T-helper 1 cell treated with Interleukin-12 subunit alpha and Interleukin-12 subunit beta and Interleukin-4 antibody, amounts not matched to agents 30 μg/mL and 1 μg/mL, for 36 hours (primary cell): ENCODE data around the gene ANKS1B.

ENCODE experiments used
- H3K27ac Mint-ChIP-seq: one replicate; pipeline ENCODE4 v1.8.0; 2021; ENCODE audit warnings: mild to moderate bottlenecking, mixed read lengths
- H3K27me3 Mint-ChIP-seq: one replicate; pipeline ENCODE4 v1.8.0; 2021; ENCODE audit warnings: low read depth, mixed read lengths
- H3K36me3 Mint-ChIP-seq: one replicate; pipeline ENCODE4 v1.8.0; 2021; ENCODE audit warnings: low read depth, mixed read lengths
- H3K4me1 Mint-ChIP-seq: one replicate; pipeline ENCODE4 v1.8.0; 2021; ENCODE audit warnings: low read depth, mixed read lengths
- H3K4me3 Mint-ChIP-seq: one replicate; pipeline ENCODE4 v1.8.0; 2021; ENCODE audit warnings: mild to moderate bottlenecking, moderate library complexity, mixed read lengths
- H3K9me3 Mint-ChIP-seq: one replicate; pipeline ENCODE4 v1.8.0; 2021; ENCODE audit warnings: mixed read lengths

ANKS1B gene

GRCh38 chr12:99153293-99153692, 831.4 kb downstream of the ANKS1B start:
- Mint-ChIP-seq H3K27me3 (no peaks in the 10 kb centered on the region), H3K9me3 (peaks cover 4% of the 10 kb centered on the region), H3K4me1 (no peaks in the 10 kb centered on the region), H3K4me3 (no peak overlapping the region), H3K36me3 (no peaks in the 10 kb centered on the region), H3K27ac (no peak overlapping the region)

GRCh38 chr12:99152337-99152736, 832.4 kb downstream of the ANKS1B start:
- H3K9me3 Mint-ChIP-seq = no peaks in the 10 kb centered on the region
- H3K36me3 Mint-ChIP-seq = no peaks in the 10 kb centered on the region
- H3K27ac Mint-ChIP-seq = no peak overlapping the region
- no peaks in the 10 kb centered on the region for H3K4me1 Mint-ChIP-seq
- H3K4me3 Mint-ChIP-seq = no peak overlapping the region
- H3K27me3 Mint-ChIP-seq = no peaks in the 10 kb centered on the region

- H3K4me3 Mint-ChIP-seq = no peak overlapping the region
- no peaks in the 10 kb centered on the region for H3K9me3 Mint-ChIP-seq
- no peaks in the 10 kb centered on the region for H3K27me3 Mint-ChIP-seq
- H3K27ac Mint-ChIP-seq = no peak overlapping the region
- H3K4me1 Mint-ChIP-seq = no peaks in the 10 kb centered on the region
- no peaks in the 10 kb centered on the region for H3K36me3 Mint-ChIP-seq
Observed at GRCh38 chr12:99151744-99152143, 833.0 kb downstream of the ANKS1B start.

GRCh38 chr12:99147130-99147529, 837.6 kb downstream of the ANKS1B start:
- Mint-ChIP-seq H3K4me3 (no peak overlapping the region), H3K4me1 (no peaks in the 10 kb centered on the region), H3K9me3 (peaks cover 6% of the 10 kb centered on the region), H3K27ac (no peak overlapping the region), H3K27me3 (no peaks in the 10 kb centered on the region), H3K36me3 (no peaks in the 10 kb centered on the region)

GRCh38 chr12:99146730-99147129, 838.0 kb downstream of the ANKS1B start:
- Mint-ChIP-seq H3K9me3 (peaks cover 10% of the 10 kb centered on the region), H3K36me3 (no peaks in the 10 kb centered on the region), H3K4me3 (no peak overlapping the region), H3K27me3 (no peaks in the 10 kb centered on the region), H3K27ac (no peak overlapping the region), H3K4me1 (no peaks in the 10 kb centered on the region)

- Mint-ChIP-seq H3K4me3 (no peak overlapping the region), H3K27ac (no peak overlapping the region), H3K9me3 (peaks cover 13% of the 10 kb centered on the region), H3K27me3 (no peaks in the 10 kb centered on the region), H3K36me3 (no peaks in the 10 kb centered on the region), H3K4me1 (no peaks in the 10 kb centered on the region)
Observed at GRCh38 chr12:99146185-99146584, 838.6 kb downstream of the ANKS1B start.

- no peak overlapping the region for H3K4me3 Mint-ChIP-seq
Observed at GRCh38 chr12:99142651-99143050, 842.1 kb downstream of the ANKS1B start.

GRCh38 chr12:99140017-99140720, 844.6 kb downstream of the ANKS1B start:
- Mint-ChIP-seq H3K4me3 (no peak overlapping the region), H3K9me3 (peaks cover 13% of the 10 kb centered on the region), H3K4me1 (no peaks in the 10 kb centered on the region), H3K27ac (no peak overlapping the region), H3K27me3 (no peaks in the 10 kb centered on the region), H3K36me3 (no peaks in the 10 kb centered on the region)

More at GRCh38 chr12:99142651-99143050, 842.1 kb downstream of the ANKS1B start:
- no peaks in the 10 kb centered on the region for H3K4me1 Mint-ChIP-seq
- peaks cover 13% of the 10 kb centered on the region for H3K9me3 Mint-ChIP-seq
- H3K27me3 Mint-ChIP-seq = no peaks in the 10 kb centered on the region
- no peaks in the 10 kb centered on the region for H3K36me3 Mint-ChIP-seq
- H3K27ac Mint-ChIP-seq = no peak overlapping the region

- H3K4me3 Mint-ChIP-seq = no peak overlapping the region
- H3K4me1 Mint-ChIP-seq = no peaks in the 10 kb centered on the region
- no peaks in the 10 kb centered on the region for H3K27me3 Mint-ChIP-seq
- H3K9me3 Mint-ChIP-seq = peaks cover 12% of the 10 kb centered on the region
- no peak overlapping the region for H3K27ac Mint-ChIP-seq
- no peaks in the 10 kb centered on the region for H3K36me3 Mint-ChIP-seq
Observed at GRCh38 chr12:99138393-99138792, 846.3 kb downstream of the ANKS1B start.

- H3K36me3 Mint-ChIP-seq = no peaks in the 10 kb centered on the region
- peaks cover 10% of the 10 kb centered on the region for H3K9me3 Mint-ChIP-seq
- no peaks in the 10 kb centered on the region for H3K27me3 Mint-ChIP-seq
- no peak overlapping the region for H3K27ac Mint-ChIP-seq
- H3K4me3 Mint-ChIP-seq = no peak overlapping the region
- H3K4me1 Mint-ChIP-seq = no peaks in the 10 kb centered on the region
Observed at GRCh38 chr12:99137124-99137855, 847.4 kb downstream of the ANKS1B start.

- H3K4me1 Mint-ChIP-seq = no peaks in the 10 kb centered on the region
- no peaks in the 10 kb centered on the region for H3K27me3 Mint-ChIP-seq
- H3K36me3 Mint-ChIP-seq = no peaks in the 10 kb centered on the region
- peaks cover 4% of the 10 kb centered on the region for H3K9me3 Mint-ChIP-seq
- H3K4me3 Mint-ChIP-seq = no peak overlapping the region
- no peak overlapping the region for H3K27ac Mint-ChIP-seq
Observed at GRCh38 chr12:99136516-99136915, 848.2 kb downstream of the ANKS1B start.

- Mint-ChIP-seq H3K4me1 (no peaks in the 10 kb centered on the region), H3K36me3 (no peaks in the 10 kb centered on the region), H3K27ac (no peak overlapping the region), H3K4me3 (no peak overlapping the region), H3K27me3 (no peaks in the 10 kb centered on the region), H3K9me3 (peaks cover 4% of the 10 kb centered on the region)
Observed at GRCh38 chr12:99135376-99135775, 849.4 kb downstream of the ANKS1B start.

GRCh38 chr12:99133401-99133800, 851.3 kb downstream of the ANKS1B start:
- Mint-ChIP-seq H3K9me3 (peaks cover 4% of the 10 kb centered on the region), H3K4me3 (no peak overlapping the region), H3K36me3 (no peaks in the 10 kb centered on the region), H3K27ac (no peak overlapping the region), H3K4me1 (no peaks in the 10 kb centered on the region), H3K27me3 (peaks cover 4% of the 10 kb centered on the region)

- Mint-ChIP-seq H3K27ac (no peak overlapping the region), H3K4me3 (no peak overlapping the region)
Observed at GRCh38 chr12:99131751-99132199, 853.0 kb downstream of the ANKS1B start.

More at GRCh38 chr12:99131751-99132199, 853.0 kb downstream of the ANKS1B start:
- peaks cover 4% of the 10 kb centered on the region for H3K27me3 Mint-ChIP-seq
- peaks cover 4% of the 10 kb centered on the region for H3K9me3 Mint-ChIP-seq
- H3K36me3 Mint-ChIP-seq = no peaks in the 10 kb centered on the region
- H3K4me1 Mint-ChIP-seq = no peaks in the 10 kb centered on the region
